A549 (cell line): Measurements from ENCODE around the gene C1orf167. TPM values are rescaled to one million over a fixed set of nuclear protein-coding genes. Genes with fewer than 3 reads are reported as not detected.

Source experiments
- ATAC-seq, 2 experiments: fragments of 200-7000 bp in 1 of 2; fragments of >200 bp in 1 of 2; cut with Nextera tagmentation in 1 of 2; cut with Tn5 transposase in 1 of 2; 3 replicates each; pipeline versions ENCODE4 v1.8.0 to v1.9.1; 2018 to 2020; ENCODE audit warnings: mild to moderate bottlenecking in 1 of 2, moderate library complexity in 1 of 2
- CTCF ChIA-PET: fragments of 300-600 bp; sonication (Branson Sonifier 250); formaldehyde crosslinking; extraction: SDS; loops from one replicate; lab custom pipeline; 2021; ENCODE audit warnings: antibody characterized with exemption, inconsistent platforms; lab: Yijun Ruan, JAX
- POLR2A ChIA-PET: fragments of 350-600 bp; formaldehyde crosslinking; extraction: SDS; loops from one replicate; lab custom pipeline; 2021; ENCODE audit warnings: antibody characterized with exemption, inconsistent platforms; lab: Yijun Ruan, JAX
- DNase-seq, 2 experiments: peaks; one replicate each; pipeline versions ENCODE4 v3.0.0 to v3.0.0-alpha.2; 2011 to 2016; ENCODE audit warnings: low read depth in 1 of 2, low spot score in 1 of 2
- FAIRE-seq: peaks from 2 replicates; lab custom pipeline; 2011; peaks lifted over from hg19 to GRCh38; lab: Jason Lieb, UNC
- H3K27ac ChIP-seq, 2 experiments: fragments of >200 bp; sonication (Bioruptor Twin); formaldehyde crosslinking; 3 replicates each; pipeline ENCODE4 v1.5.1; 2016 to 2017
- H3K4me1 ChIP-seq: fragments of >200 bp; sonication (Bioruptor Twin); formaldehyde crosslinking; 3 replicates; pipeline ENCODE4 v1.6.1; 2016
- H3K4me2 ChIP-seq: fragments of >200 bp; sonication (Bioruptor Twin); formaldehyde crosslinking; 3 replicates; pipeline ENCODE4 v1.6.1; 2016
- H3K4me3 ChIP-seq: fragments of >200 bp; sonication (Bioruptor Twin); formaldehyde crosslinking; 3 replicates; pipeline ENCODE4 v1.5.1; 2016
- H3K9me3 ChIP-seq: fragments of >200 bp; sonication (Bioruptor Twin); formaldehyde crosslinking; 3 replicates; pipeline ENCODE4 v1.6.1; 2016
- CBX2 ChIP-seq: fragments of 200-600 bp; sonication (generic); IDR thresholded peaks from 2 replicates; pipeline ENCODE4 v1.6.1; 2016; ENCODE audit warnings: low read depth, mild to moderate bottlenecking, borderline replicate concordance
- CEBPB ChIP-seq, 2 experiments: fragments of >200 bp in 1 of 2; sonication (Bioruptor Twin) in 1 of 2; formaldehyde crosslinking in 1 of 2; IDR thresholded peaks; 2 replicates each; pipeline ENCODE4 v1.6.1; 2012 to 2016
- CHD2 ChIP-seq: fragments of 150-350 bp; IDR thresholded peaks from 2 replicates; pipeline ENCODE4 v1.6.1; 2014; ENCODE audit warnings: low read length; ENCODE audit not compliant: partially characterized antibody
- CHD4 ChIP-seq: fragments of 200-600 bp; sonication (generic); IDR thresholded peaks from 2 replicates; pipeline ENCODE4 v1.6.1; 2016; ENCODE audit warnings: antibody characterized with exemption, mild to moderate bottlenecking, borderline replicate concordance
- EHF ChIP-seq: fragments of 250-450 bp; sonication (Bioruptor Pico); IDR thresholded peaks from 2 replicates; pipeline ENCODE4 v1.5.0; 2020; ENCODE audit warnings: mild to moderate bottlenecking
- EHMT2 ChIP-seq: fragments of 200-600 bp; sonication (generic); IDR thresholded peaks from 2 replicates; pipeline ENCODE4 v1.6.1; 2016; ENCODE audit warnings: antibody characterized with exemption, low read depth, mild to moderate bottlenecking, moderate library complexity
- FOSL2 ChIP-seq, 2 experiments: fragments of 450-650 bp in 1 of 2; fragments of >200 bp in 1 of 2; sonication (Bioruptor Twin) in 1 of 2; formaldehyde crosslinking; IDR thresholded peaks; 2 replicates each; pipeline versions ENCODE4 v1.5.0 to v1.6.1; 2016 to 2020; ENCODE audit warnings: mild to moderate bottlenecking in 1 of 2, moderate library complexity in 1 of 2
- GATA3 ChIP-seq: IDR thresholded peaks from 2 replicates; pipeline ENCODE4 v1.6.1; 2012; ENCODE audit warnings: borderline replicate concordance
- HOXB5 ChIP-seq: fragments of 250-450 bp; sonication (Bioruptor Pico); IDR thresholded peaks from 2 replicates; pipeline ENCODE4 v1.5.0; 2020; ENCODE audit warnings: mild to moderate bottlenecking, moderate library complexity
- JUNB ChIP-seq: fragments of >200 bp; sonication (Bioruptor Twin); formaldehyde crosslinking; IDR thresholded peaks from 2 replicates; pipeline ENCODE4 v1.6.1; 2016
- KDM1A ChIP-seq: fragments of 200-600 bp; sonication (generic); IDR thresholded peaks from 2 replicates; pipeline ENCODE4 v1.6.1; 2016; ENCODE audit warnings: low read depth, mild to moderate bottlenecking
- KDM5A ChIP-seq: fragments of 200-600 bp; sonication (generic); IDR thresholded peaks from 2 replicates; pipeline ENCODE4 v1.6.1; 2016; ENCODE audit warnings: antibody characterized with exemption, mild to moderate bottlenecking
- MYC ChIP-seq: IDR thresholded peaks from 2 replicates; pipeline ENCODE4 v1.6.1; 2012; ENCODE audit warnings: mild to moderate bottlenecking, inconsistent platforms, low read length, improper control_type of control experiment, borderline replicate concordance
- NR3C1 ChIP-seq: fragments of >200 bp; sonication (Bioruptor Twin); formaldehyde crosslinking; IDR thresholded peaks from 3 replicates; pipeline ENCODE4 v1.6.1; 2017
- POLR2A ChIP-seq: IDR thresholded peaks from 2 replicates; pipeline ENCODE4 v1.6.1; 2012; ENCODE audit warnings: mild to moderate bottlenecking, low read length
- RARB ChIP-seq: fragments of 250-450 bp; sonication (Bioruptor Pico); IDR thresholded peaks from 2 replicates; pipeline ENCODE4 v1.8.0; 2021; ENCODE audit warnings: mild to moderate bottlenecking, moderate library complexity
- RCOR1 ChIP-seq: fragments of 150-350 bp; IDR thresholded peaks from 2 replicates; pipeline ENCODE4 v1.6.1; 2014; ENCODE audit warnings: antibody characterized with exemption, low read length, low read depth
- RNF2 ChIP-seq: fragments of 200-600 bp; sonication (generic); IDR thresholded peaks from 2 replicates; pipeline ENCODE4 v1.6.1; 2016; ENCODE audit warnings: low read depth, mild to moderate bottlenecking, antibody characterized with exemption, moderate library complexity, borderline replicate concordance
- SREBF2 ChIP-seq: fragments of 450-650 bp; IDR thresholded peaks from 2 replicates; pipeline ENCODE4 v1.6.1; 2014; ENCODE audit warnings: mild to moderate bottlenecking, moderate library complexity
- TFCP2L1 ChIP-seq: fragments of 250-450 bp; sonication (Bioruptor Pico); IDR thresholded peaks from 2 replicates; pipeline ENCODE4 v1.5.0; 2021; ENCODE audit warnings: mild to moderate bottlenecking
- TP53 ChIP-seq: fragments of 250-450 bp; sonication (Bioruptor Pico); IDR thresholded peaks from 2 replicates; pipeline ENCODE4 v1.5.0; 2021; ENCODE audit warnings: mild to moderate bottlenecking, moderate library complexity
- ZNF302 ChIP-seq: fragments of 250-450 bp; sonication (Bioruptor Pico); IDR thresholded peaks from 2 replicates; pipeline ENCODE4 v1.9.0; 2021; ENCODE audit warnings: inconsistent platforms, mild to moderate bottlenecking, moderate library complexity
- WGBS: methylation state at CpG from one replicate; pipeline ENCODE4 v1.1.6; 2017; ENCODE audit errors: missing lambda C conversion rate; 5-methylcytosine and 5-hydroxymethylcytosine counted together
- polyA plus RNA-seq, 4 experiments: library from polyadenylated mRNA; depleted of rRNA in 3 of 4; stranded (reverse); fragments of >200 nt; fragmentation: RNase III in 1 of 4; extraction: RNeasy Plus Mini Kit Qiagen cat#74134 plus additional on column Dnase treatment in 1 of 4; gene quantifications; 2 replicates in 3 of 4; 3 replicates in 1 of 4; pipeline ENCODE4 v1.2.3, GENCODE V29; 2011 to 2017
- TF ChIP-seq, protein P1 (sequence below): fragments of 250-450 bp; sonication (Bioruptor Pico); IDR thresholded peaks from 2 replicates; pipeline ENCODE4 v1.5.0; 2021; ENCODE audit warnings: mild to moderate bottlenecking, moderate library complexity, borderline replicate concordance
- TF ChIP-seq, protein P2 (sequence below): IDR thresholded peaks from 2 replicates; pipeline ENCODE4 v1.6.1; 2012
- TF ChIP-seq, protein P3 (sequence below): fragments of 450-650 bp; IDR thresholded peaks from 2 replicates; pipeline ENCODE4 v1.6.1; 2014; ENCODE audit warnings: antibody characterized with exemption
- TF ChIP-seq, protein P4 (sequence below): fragments of 150-350 bp; IDR thresholded peaks from 2 replicates; pipeline ENCODE4 v1.6.1; 2014; ENCODE audit warnings: low read depth, mild to moderate bottlenecking, low read length
- TF ChIP-seq, protein P5 (sequence below): fragments of >200 bp; sonication (Bioruptor Twin); formaldehyde crosslinking; IDR thresholded peaks from 3 replicates; pipeline ENCODE4 v1.6.1; 2016
- TF ChIP-seq, protein P6 (sequence below): fragments of 250-450 bp; sonication (Bioruptor Pico); IDR thresholded peaks from 2 replicates; pipeline ENCODE4 v1.5.0; 2020; ENCODE audit warnings: low read depth, mild to moderate bottlenecking, moderate library complexity
- TF ChIP-seq, protein P7 (sequence below): IDR thresholded peaks from 2 replicates; pipeline ENCODE4 v1.6.1; 2012; ENCODE audit warnings: low read depth, borderline replicate concordance

The C1orf167 gene
- polyA plus RNA-seq, 2 of the 4 experiments (the other 2 are of a cell fraction) = not detected

DNA sequence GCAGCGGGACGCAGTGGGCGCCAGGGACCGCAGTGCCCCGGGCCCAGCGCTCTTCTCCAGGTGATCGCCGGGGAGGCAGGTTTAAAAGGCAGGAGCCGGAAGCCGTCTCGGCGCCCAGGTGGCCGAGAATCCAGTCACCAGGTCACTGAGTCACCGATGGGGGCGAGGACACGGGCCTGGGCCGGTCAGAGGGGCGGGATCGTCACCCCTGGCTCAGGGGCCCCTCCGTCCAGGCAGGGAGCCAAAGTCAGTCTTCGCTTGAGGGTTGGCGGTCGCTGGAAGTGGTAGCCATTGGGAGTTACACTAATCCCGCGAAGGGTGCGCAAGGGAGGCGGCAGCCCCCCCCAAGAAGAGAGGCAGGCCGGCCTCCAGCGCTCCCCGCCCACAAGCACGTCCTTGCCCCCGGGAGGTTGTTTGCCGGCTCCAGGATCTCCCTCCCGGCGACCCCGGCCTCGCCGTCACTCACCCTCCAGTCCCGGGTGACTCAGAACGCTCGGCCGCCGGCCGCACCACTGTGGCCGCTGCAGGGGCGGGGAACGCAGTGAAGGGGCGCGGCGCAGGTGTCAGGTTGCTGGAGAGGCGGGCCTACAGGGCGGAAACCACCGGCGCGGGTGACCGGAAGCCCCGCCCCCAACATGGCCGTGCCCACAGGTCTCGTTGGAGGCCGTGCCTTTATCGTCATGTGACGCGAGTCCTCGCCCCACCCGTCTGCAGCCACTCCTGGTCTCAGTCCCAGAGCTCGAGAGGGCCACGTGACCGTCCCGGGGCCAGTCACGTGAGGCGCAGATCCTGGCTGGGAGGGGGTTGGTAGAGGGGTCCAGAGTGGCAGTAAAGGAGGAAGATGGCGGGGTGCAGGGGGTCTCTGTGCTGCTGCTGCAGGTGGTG is 43.7 kb downstream of the C1orf167 start, which contains the start of the genes CLCN6 and MTHFR:
CLCN6 (plus strand) TSS at position 770 of the 885 bp plus-strand sequence; CDS start at position 842, 72 bp downstream.
MTHFR (minus strand) TSS at position 543 of the 885 bp plus-strand sequence. CDS start 2,848 bp downstream, outside the sequence.
- Histone ChIP-seq H3K4me2 (peak within 1 kb of the TSS; percentile 99), H3K9me3 (no peaks in the 10 kb centered on the region), H3K27ac (peak within 1 kb of the TSS; percentile 91 to 95), H3K4me3 (peak within 1 kb of the TSS; percentile 59), H3K4me1 (peaks cover 26% of the 10 kb centered on the region)
- POLR2A ChIA-PET = interaction anchor here (0.8 to 2.8 kb wide), 6 partner anchors 15 to 104 kb away, joined by 3 to 23 read pairs (median 4); no protein-coding TSS in a partner anchor
- CTCF ChIA-PET = interaction anchor here (1.2 to 1.7 kb wide), 4 partner anchors 21 to 34 kb away, joined by 3 to 4 read pairs (median 3); no protein-coding TSS in a partner anchor
- peak; percentile 94 to 97 for ATAC-seq
- peak; percentile 96 to 98 for DNase-seq
- FAIRE-seq = no peak
- 0% methylated on average over 6 of the region's 72 CpGs for WGBS
- TF ChIP-seq, protein P1, sequence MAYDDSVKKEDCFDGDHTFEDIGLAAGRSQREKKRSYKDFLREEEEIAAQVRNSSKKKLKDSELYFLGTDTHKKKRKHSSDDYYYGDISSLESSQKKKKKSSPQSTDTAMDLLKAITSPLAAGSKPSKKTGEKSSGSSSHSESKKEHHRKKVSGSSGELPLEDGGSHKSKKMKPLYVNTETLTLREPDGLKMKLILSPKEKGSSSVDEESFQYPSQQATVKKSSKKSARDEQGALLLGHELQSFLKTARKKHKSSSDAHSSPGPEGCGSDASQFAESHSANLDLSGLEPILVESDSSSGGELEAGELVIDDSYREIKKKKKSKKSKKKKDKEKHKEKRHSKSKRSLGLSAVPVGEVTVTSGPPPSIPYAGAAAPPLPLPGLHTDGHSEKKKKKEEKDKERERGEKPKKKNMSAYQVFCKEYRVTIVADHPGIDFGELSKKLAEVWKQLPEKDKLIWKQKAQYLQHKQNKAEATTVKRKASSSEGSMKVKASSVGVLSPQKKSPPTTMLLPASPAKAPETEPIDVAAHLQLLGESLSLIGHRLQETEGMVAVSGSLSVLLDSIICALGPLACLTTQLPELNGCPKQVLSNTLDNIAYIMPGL = no peak
- TF ChIP-seq NR3C1 (no peak), CEBPB (IDR thresholded peaks at IDR 0.05) (no peak), FOSL2 (IDR thresholded peaks at IDR 0.05) (no peak), FOSL2 (CRISPR knock-in tag; IDR thresholded peaks at IDR 0.05) (peak; percentile 81), MYC (0 out of 2 replicates have a peak, but pooled peaks have one; percentile 25), HOXB5 (CRISPR knock-in tag) (no peak), CHD4 (no peak), JUNB (0 out of 2 replicates have a peak, but pooled peaks have one; percentile 16), SREBF2 (no peak), RCOR1 (no peak), EHF (CRISPR knock-in tag) (no peak), EHMT2 (no peak), RARB (CRISPR knock-in tag) (no peak), CHD2 (no peak), RNF2 (no peak), ZNF302 (CRISPR knock-in tag) (no peak), CBX2 (no peak), GATA3 (no peak), KDM1A (no peak), TP53 (CRISPR knock-in tag) (no peak), POLR2A (peak; percentile 38), TFCP2L1 (CRISPR knock-in tag) (no peak), KDM5A (no peak)
- TF ChIP-seq, protein P2, sequence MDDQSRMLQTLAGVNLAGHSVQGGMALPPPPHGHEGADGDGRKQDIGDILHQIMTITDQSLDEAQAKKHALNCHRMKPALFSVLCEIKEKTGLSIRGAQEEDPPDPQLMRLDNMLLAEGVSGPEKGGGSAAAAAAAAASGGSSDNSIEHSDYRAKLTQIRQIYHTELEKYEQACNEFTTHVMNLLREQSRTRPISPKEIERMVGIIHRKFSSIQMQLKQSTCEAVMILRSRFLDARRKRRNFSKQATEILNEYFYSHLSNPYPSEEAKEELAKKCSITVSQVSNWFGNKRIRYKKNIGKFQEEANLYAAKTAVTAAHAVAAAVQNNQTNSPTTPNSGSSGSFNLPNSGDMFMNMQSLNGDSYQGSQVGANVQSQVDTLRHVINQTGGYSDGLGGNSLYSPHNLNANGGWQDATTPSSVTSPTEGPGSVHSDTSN = no peak
- TF ChIP-seq, protein P3, sequence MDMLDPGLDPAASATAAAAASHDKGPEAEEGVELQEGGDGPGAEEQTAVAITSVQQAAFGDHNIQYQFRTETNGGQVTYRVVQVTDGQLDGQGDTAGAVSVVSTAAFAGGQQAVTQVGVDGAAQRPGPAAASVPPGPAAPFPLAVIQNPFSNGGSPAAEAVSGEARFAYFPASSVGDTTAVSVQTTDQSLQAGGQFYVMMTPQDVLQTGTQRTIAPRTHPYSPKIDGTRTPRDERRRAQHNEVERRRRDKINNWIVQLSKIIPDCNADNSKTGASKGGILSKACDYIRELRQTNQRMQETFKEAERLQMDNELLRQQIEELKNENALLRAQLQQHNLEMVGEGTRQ = peak; percentile 100
- TF ChIP-seq, protein P4, sequence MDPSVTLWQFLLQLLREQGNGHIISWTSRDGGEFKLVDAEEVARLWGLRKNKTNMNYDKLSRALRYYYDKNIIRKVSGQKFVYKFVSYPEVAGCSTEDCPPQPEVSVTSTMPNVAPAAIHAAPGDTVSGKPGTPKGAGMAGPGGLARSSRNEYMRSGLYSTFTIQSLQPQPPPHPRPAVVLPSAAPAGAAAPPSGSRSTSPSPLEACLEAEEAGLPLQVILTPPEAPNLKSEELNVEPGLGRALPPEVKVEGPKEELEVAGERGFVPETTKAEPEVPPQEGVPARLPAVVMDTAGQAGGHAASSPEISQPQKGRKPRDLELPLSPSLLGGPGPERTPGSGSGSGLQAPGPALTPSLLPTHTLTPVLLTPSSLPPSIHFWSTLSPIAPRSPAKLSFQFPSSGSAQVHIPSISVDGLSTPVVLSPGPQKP = no peak
- TF ChIP-seq, protein P5, sequence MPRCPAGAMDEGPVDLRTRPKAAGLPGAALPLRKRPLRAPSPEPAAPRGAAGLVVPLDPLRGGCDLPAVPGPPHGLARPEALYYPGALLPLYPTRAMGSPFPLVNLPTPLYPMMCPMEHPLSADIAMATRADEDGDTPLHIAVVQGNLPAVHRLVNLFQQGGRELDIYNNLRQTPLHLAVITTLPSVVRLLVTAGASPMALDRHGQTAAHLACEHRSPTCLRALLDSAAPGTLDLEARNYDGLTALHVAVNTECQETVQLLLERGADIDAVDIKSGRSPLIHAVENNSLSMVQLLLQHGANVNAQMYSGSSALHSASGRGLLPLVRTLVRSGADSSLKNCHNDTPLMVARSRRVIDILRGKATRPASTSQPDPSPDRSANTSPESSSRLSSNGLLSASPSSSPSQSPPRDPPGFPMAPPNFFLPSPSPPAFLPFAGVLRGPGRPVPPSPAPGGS = 0 out of 3 replicates have a peak, but pooled peaks have one; percentile 27
- TF ChIP-seq, protein P6, sequence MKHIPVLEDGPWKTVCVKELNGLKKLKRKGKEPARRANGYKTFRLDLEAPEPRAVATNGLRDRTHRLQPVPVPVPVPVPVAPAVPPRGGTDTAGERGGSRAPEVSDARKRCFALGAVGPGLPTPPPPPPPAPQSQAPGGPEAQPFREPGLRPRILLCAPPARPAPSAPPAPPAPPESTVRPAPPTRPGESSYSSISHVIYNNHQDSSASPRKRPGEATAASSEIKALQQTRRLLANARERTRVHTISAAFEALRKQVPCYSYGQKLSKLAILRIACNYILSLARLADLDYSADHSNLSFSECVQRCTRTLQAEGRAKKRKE (CRISPR knock-in tag) = no peak
- TF ChIP-seq, protein P7, sequence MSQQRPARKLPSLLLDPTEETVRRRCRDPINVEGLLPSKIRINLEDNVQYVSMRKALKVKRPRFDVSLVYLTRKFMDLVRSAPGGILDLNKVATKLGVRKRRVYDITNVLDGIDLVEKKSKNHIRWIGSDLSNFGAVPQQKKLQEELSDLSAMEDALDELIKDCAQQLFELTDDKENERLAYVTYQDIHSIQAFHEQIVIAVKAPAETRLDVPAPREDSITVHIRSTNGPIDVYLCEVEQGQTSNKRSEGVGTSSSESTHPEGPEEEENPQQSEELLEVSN = 0 out of 2 replicates have a peak, but pooled peaks have one; percentile 33
